Panc1 (cell line): ENCODE measurements around the gene GNAT1. TPM values are rescaled to one million over a fixed set of nuclear protein-coding genes. Genes with fewer than 3 reads are reported as not detected.

Experiments used
- ATAC-seq: fragments of 200-7000 bp; cut with Tn5 transposase; 2 replicates; pipeline ENCODE4 v1.9.1; 2020; ENCODE audit warnings: mild to moderate bottlenecking, moderate library complexity
- BruUV-seq: library from RNA; stranded (reverse); fragments of 400-500 nt; replicated peaks from 2 replicates; lab custom pipeline; 2021; lab: Mats Ljungman, UMichigan
- CTCF ChIA-PET: fragments of 300-600 bp; sonication (Branson Sonifier 250); formaldehyde crosslinking; loops from one replicate; lab custom pipeline; 2022; ENCODE audit warnings: antibody characterized with exemption; lab: Charles Lee
- POLR2A ChIA-PET: fragments of 300-600 bp; sonication (Branson Sonifier 250); formaldehyde crosslinking; loops from one replicate; lab custom pipeline; 2022; ENCODE audit warnings: antibody characterized with exemption; lab: Charles Lee
- DNase-seq: peaks from one replicate; pipeline ENCODE4 v3.0.0-alpha.2; 2010; ENCODE audit warnings: low read depth, low spot score
- H3K27ac ChIP-seq: 2 replicates; pipeline ENCODE4 v1.5.1; 2011; ENCODE audit warnings: mild to moderate bottlenecking, low read length, inconsistent platforms
- H3K27me3 ChIP-seq: fragments of 200-500 bp; sonication (Bioruptor generic); 2 replicates; pipeline ENCODE4 v1.6.0; 2014; ENCODE audit warnings: low read length, inconsistent platforms; ENCODE audit not compliant: control insufficient read depth, insufficient read depth
- H3K36me3 ChIP-seq: fragments of 200-500 bp; sonication (Bioruptor generic); 2 replicates; pipeline ENCODE4 v1.5.1; 2014; ENCODE audit warnings: inconsistent platforms, mild to moderate bottlenecking, low read length, moderate library complexity; ENCODE audit not compliant: control insufficient read depth, insufficient read depth
- H3K4me1 ChIP-seq: 2 replicates; pipeline ENCODE4 v1.5.1; 2011; ENCODE audit warnings: inconsistent platforms, mild to moderate bottlenecking, low read length, moderate library complexity; ENCODE audit not compliant: control insufficient read depth, insufficient read depth
- H3K4me3 ChIP-seq, 2 experiments: 2 replicates each; pipeline ENCODE4 v1.5.1; 2011 to 2012; ENCODE audit warnings: low read depth in 2 of 2, low read length in 2 of 2, mild to moderate bottlenecking in 2 of 2, inconsistent platforms in 1 of 2, moderate library complexity in 1 of 2
- H3K9me3 ChIP-seq: fragments of 200-500 bp; sonication (Bioruptor generic); 2 replicates; pipeline ENCODE4 v1.5.1; 2014; ENCODE audit warnings: low read depth, mild to moderate bottlenecking, inconsistent platforms, low read length, moderate library complexity; ENCODE audit not compliant: control insufficient read depth, insufficient read depth
- POLR2AphosphoS5 ChIP-seq: IDR thresholded peaks from 2 replicates; pipeline ENCODE4 v1.6.1; 2012; ENCODE audit warnings: mild to moderate bottlenecking, low read depth, low read length, moderate library complexity
- SIN3A ChIP-seq: IDR thresholded peaks from 2 replicates; pipeline ENCODE4 v1.6.1; 2012; ENCODE audit warnings: low read depth, mild to moderate bottlenecking, low read length, moderate library complexity, borderline replicate concordance; ENCODE audit not compliant: insufficient read depth
- TCF7L2 ChIP-seq: IDR thresholded peaks from 2 replicates; pipeline ENCODE4 v1.6.1; 2011; ENCODE audit warnings: mild to moderate bottlenecking, low read depth, low read length, inconsistent platforms
- in situ Hi-C: cut with HindIII; loops from 2 replicates; pipeline ENCODE4 v1.10.0; 2016; ENCODE audit warnings: low sequenced_read_pairs, low pct_unique_long_range_greater_than_20kb
- intact Hi-C: fragments of 100-400 bp; cut with micrococcal nuclease; formaldehyde crosslinking; loops from one replicate; pipeline ENCODE4 v1.10.0; 2022; ENCODE audit not compliant: unreplicated experiment
- total RNA-seq: library from RNA; stranded (reverse); gene quantifications from one replicate; pipeline ENCODE4 v1.2.1, GENCODE V29; 2021; ENCODE audit not compliant: unreplicated experiment
- TF ChIP-seq, protein P1 (sequence below), 2 experiments: IDR thresholded peaks; 2 replicates each; pipeline ENCODE4 v1.6.1; 2011 to 2012; ENCODE audit warnings: low read depth in 2 of 2, control low read depth in 1 of 2, low read length in 1 of 2, mild to moderate bottlenecking in 1 of 2, moderate library complexity in 1 of 2; ENCODE audit not compliant: insufficient read depth in 1 of 2
- TF ChIP-seq, protein P2 (sequence below): fragments of 450-650 bp; IDR thresholded peaks from 2 replicates; pipeline ENCODE4 v1.5.1; 2017; ENCODE audit warnings: mild to moderate bottlenecking

The GNAT1 gene
- total RNA-seq, 1 experiment from 2014 or later: not detected

DNA sequence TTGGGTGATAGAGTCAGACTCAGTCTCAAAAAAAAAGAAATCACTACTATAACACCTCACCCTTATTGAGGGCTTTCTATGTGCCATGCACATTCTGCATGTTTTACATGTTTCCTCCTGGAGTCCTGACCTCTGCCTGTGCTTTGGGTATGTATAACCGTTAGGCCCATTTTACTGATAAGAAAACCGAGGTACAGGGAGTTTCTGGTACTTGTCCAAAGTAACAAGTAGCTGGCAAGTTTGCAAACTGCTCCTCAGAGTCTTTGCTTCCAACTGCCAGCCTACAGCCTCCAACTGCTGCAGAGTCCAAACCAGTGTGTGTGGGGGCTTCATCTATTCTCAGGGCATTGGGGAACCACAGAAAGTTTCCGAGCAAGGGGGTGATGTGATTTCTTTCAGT is 40.9 kb downstream of the GNAT1 start:
- TF ChIP-seq SIN3A (no peak), POLR2AphosphoS5 (no peak), TCF7L2 (no peak)
- TF ChIP-seq, protein P1, sequence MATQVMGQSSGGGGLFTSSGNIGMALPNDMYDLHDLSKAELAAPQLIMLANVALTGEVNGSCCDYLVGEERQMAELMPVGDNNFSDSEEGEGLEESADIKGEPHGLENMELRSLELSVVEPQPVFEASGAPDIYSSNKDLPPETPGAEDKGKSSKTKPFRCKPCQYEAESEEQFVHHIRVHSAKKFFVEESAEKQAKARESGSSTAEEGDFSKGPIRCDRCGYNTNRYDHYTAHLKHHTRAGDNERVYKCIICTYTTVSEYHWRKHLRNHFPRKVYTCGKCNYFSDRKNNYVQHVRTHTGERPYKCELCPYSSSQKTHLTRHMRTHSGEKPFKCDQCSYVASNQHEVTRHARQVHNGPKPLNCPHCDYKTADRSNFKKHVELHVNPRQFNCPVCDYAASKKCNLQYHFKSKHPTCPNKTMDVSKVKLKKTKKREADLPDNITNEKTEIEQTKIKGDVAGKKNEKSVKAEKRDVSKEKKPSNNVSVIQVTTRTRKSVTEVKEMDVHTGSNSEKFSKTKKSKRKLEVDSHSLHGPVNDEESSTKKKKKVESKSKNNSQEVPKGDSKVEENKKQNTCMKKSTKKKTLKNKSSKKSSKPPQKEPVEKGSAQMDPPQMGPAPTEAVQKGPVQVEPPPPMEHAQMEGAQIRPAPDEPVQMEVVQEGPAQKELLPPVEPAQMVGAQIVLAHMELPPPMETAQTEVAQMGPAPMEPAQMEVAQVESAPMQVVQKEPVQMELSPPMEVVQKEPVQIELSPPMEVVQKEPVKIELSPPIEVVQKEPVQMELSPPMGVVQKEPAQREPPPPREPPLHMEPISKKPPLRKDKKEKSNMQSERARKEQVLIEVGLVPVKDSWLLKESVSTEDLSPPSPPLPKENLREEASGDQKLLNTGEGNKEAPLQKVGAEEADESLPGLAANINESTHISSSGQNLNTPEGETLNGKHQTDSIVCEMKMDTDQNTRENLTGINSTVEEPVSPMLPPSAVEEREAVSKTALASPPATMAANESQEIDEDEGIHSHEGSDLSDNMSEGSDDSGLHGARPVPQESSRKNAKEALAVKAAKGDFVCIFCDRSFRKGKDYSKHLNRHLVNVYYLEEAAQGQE (IDR thresholded peaks at IDR 0.05; ENCODE audit: insufficient read depth in 1 of 2, low read depth in 2 of 2, low read length in 1 of 2): no peak
- TF ChIP-seq, protein P2, sequence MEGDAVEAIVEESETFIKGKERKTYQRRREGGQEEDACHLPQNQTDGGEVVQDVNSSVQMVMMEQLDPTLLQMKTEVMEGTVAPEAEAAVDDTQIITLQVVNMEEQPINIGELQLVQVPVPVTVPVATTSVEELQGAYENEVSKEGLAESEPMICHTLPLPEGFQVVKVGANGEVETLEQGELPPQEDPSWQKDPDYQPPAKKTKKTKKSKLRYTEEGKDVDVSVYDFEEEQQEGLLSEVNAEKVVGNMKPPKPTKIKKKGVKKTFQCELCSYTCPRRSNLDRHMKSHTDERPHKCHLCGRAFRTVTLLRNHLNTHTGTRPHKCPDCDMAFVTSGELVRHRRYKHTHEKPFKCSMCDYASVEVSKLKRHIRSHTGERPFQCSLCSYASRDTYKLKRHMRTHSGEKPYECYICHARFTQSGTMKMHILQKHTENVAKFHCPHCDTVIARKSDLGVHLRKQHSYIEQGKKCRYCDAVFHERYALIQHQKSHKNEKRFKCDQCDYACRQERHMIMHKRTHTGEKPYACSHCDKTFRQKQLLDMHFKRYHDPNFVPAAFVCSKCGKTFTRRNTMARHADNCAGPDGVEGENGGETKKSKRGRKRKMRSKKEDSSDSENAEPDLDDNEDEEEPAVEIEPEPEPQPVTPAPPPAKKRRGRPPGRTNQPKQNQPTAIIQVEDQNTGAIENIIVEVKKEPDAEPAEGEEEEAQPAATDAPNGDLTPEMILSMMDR: no peak
- BruUV-seq: no TSS peak
- no peak overlapping the region for H3K4me3 ChIP-seq
- DNase-seq: no peak
- ChIA-PET POLR2A (no interaction called here), CTCF (no interaction called here)
- no peaks in the 10 kb centered on the region for H3K9me3 ChIP-seq
- no peaks in the 10 kb centered on the region; the same call in 1 of the 2 replicates for H3K36me3 ChIP-seq
- H3K27me3 ChIP-seq: no peaks in the 10 kb centered on the region
- intact Hi-C loops: no loop called here
- ATAC-seq: no peak
- no peak overlapping the region for H3K27ac ChIP-seq
- in situ Hi-C loops: no loop called here
- no peaks in the 10 kb centered on the region; the same call in 1 of the 2 replicates for H3K4me1 ChIP-seq

DNA sequence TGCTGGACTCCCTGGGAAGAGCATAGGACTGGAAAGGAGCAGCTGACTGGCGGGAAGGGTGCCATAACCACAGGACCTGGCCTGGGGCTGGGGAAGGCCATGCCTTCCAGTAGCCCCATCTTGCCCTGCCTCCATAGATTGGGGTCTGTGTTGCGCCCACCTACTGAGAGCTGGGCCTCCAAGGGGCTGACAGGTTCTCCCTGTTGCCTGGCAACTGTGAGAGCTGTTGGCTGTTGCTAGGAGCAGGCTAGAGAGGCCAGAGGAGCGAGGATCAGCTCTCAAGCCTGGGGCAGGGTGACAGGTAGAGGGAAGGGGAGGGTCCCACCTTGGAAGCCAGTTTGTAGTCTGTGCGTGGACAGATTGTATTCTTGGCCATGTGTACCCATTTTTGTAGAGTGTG is 41.8 kb downstream of the GNAT1 start:
- Histone ChIP-seq H3K27me3 (no peaks in the 10 kb centered on the region), H3K36me3 (no peaks in the 10 kb centered on the region; the same call in 1 of the 2 replicates), H3K4me1 (peaks cover 2% of the 10 kb centered on the region), H3K4me3 (no peak overlapping the region), H3K27ac (no peak overlapping the region), H3K9me3 (no peaks in the 10 kb centered on the region)
- ATAC-seq (no peak), DNase-seq (no peak)
- TF ChIP-seq TCF7L2: no peak
- no peak for TF ChIP-seq SIN3A
- TF ChIP-seq POLR2AphosphoS5: no peak
- TF ChIP-seq, protein P2: no peak
- TF ChIP-seq, protein P1 (IDR thresholded peaks at IDR 0.05; ENCODE audit: insufficient read depth in 1 of 2, low read depth in 2 of 2, low read length in 1 of 2): no peak
- ChIA-PET CTCF (no interaction called here), POLR2A (interaction anchor here (0.5 to 0.6 kb wide), 2 partner anchors 77 to 280 kb away, joined by 3 to 4 read pairs; no protein-coding TSS in a partner anchor)
- in situ Hi-C loops (no loop called here), intact Hi-C loops (no loop called here)
- BruUV-seq: no TSS peak
